H9 (cell line): ENCODE results near the gene TOMT. TPM values are rescaled to one million over a fixed set of nuclear protein-coding genes. Genes with fewer than 3 reads are reported as not detected.
"Not testable (repeated sequence)": the region's sequence is repeated elsewhere in the genome, so short reads cannot be mapped to it uniquely, and the experiment has no call there.

Experiments used
- DNase-seq: peaks from one replicate; pipeline ENCODE4 v3.0.0-alpha.2; 2017
- H2AFZ ChIP-seq: one replicate; pipeline ENCODE4 v1.6.1; 2013; ENCODE audit warnings: mild to moderate bottlenecking, low read length, control low read depth, moderate library complexity
- H2AK5ac ChIP-seq: 2 replicates; pipeline ENCODE4 v1.6.1; 2013; ENCODE audit warnings: low read length, control low read depth, mixed read lengths; ENCODE audit not compliant: insufficient read length
- H2BK120ac ChIP-seq: one replicate; pipeline ENCODE4 v1.6.1; 2013; ENCODE audit warnings: low read depth, mild to moderate bottlenecking, low read length, control low read depth, inconsistent platforms; ENCODE audit not compliant: poor library complexity, severe bottlenecking
- H2BK12ac ChIP-seq: 2 replicates; pipeline ENCODE4 v1.6.1; 2013; ENCODE audit warnings: low read length, control low read depth, mixed read lengths, low read depth; ENCODE audit not compliant: insufficient read length
- H2BK15ac ChIP-seq: 2 replicates; pipeline ENCODE4 v1.6.1; 2013; ENCODE audit warnings: low read depth, low read length, control low read depth
- H2BK20ac ChIP-seq: one replicate; pipeline ENCODE4 v1.6.1; 2013; ENCODE audit warnings: low read depth, mild to moderate bottlenecking, low read length, control low read depth, inconsistent platforms; ENCODE audit not compliant: poor library complexity, severe bottlenecking
- H2BK5ac ChIP-seq: 2 replicates; pipeline ENCODE4 v1.6.1; 2013; ENCODE audit warnings: low read length, control low read depth, mixed read lengths; ENCODE audit not compliant: insufficient read length
- H3K14ac ChIP-seq: 2 replicates; pipeline ENCODE4 v1.6.1; 2013; ENCODE audit warnings: low read length, control low read depth; ENCODE audit not compliant: insufficient read depth
- H3K18ac ChIP-seq: 2 replicates; pipeline ENCODE4 v1.6.1; 2013; ENCODE audit warnings: low read depth, mild to moderate bottlenecking, mixed read lengths, low read length, control low read depth; ENCODE audit not compliant: insufficient read length
- H3K23ac ChIP-seq: 2 replicates; pipeline ENCODE4 v1.6.1; 2013; ENCODE audit warnings: low read length, control low read depth, mixed read lengths, low read depth; ENCODE audit not compliant: insufficient read length
- H3K23me2 ChIP-seq: 2 replicates; pipeline ENCODE4 v1.6.1; 2013; ENCODE audit warnings: low read depth, mild to moderate bottlenecking, mixed read lengths, low read length, control low read depth; ENCODE audit not compliant: insufficient read length, poor library complexity, severe bottlenecking
- H3K27ac ChIP-seq: 2 replicates; pipeline ENCODE4 v1.5.1; 2013; ENCODE audit warnings: low read length, control low read depth, mixed read lengths, low read depth; ENCODE audit not compliant: insufficient read length
- H3K27me3 ChIP-seq: 2 replicates; pipeline ENCODE4 v1.6.1; 2013; ENCODE audit warnings: low read length, control low read depth, inconsistent platforms; ENCODE audit not compliant: insufficient read depth
- H3K4ac ChIP-seq: 2 replicates; pipeline ENCODE4 v1.6.1; 2013; ENCODE audit warnings: low read depth, mild to moderate bottlenecking, control low read depth, inconsistent platforms, low read length, moderate library complexity
- H3K4me1 ChIP-seq: 2 replicates; pipeline ENCODE4 v1.6.1; 2013; ENCODE audit warnings: low read length, control low read depth, inconsistent platforms; ENCODE audit not compliant: insufficient read depth
- H3K4me2 ChIP-seq: 2 replicates; pipeline ENCODE4 v1.6.1; 2013; ENCODE audit warnings: low read length, control low read depth, mixed read lengths; ENCODE audit not compliant: insufficient read length, insufficient read depth
- H3K56ac ChIP-seq: 2 replicates; pipeline ENCODE4 v1.6.1; 2013; ENCODE audit warnings: low read depth, mild to moderate bottlenecking, mixed read lengths, low read length, control low read depth; ENCODE audit not compliant: insufficient read length
- H3K79me1 ChIP-seq: 2 replicates; pipeline ENCODE4 v1.6.1; 2013; ENCODE audit warnings: low read depth, mild to moderate bottlenecking, moderate library complexity, low read length, control low read depth, inconsistent platforms; ENCODE audit not compliant: insufficient read depth, poor library complexity, severe bottlenecking
- H3K79me2 ChIP-seq: 2 replicates; pipeline ENCODE4 v1.6.1; 2013; ENCODE audit warnings: low read length, control low read depth, inconsistent platforms; ENCODE audit not compliant: insufficient read depth
- H3K9ac ChIP-seq: 2 replicates; pipeline ENCODE4 v1.6.1; 2013; ENCODE audit warnings: low read length, control low read depth, mixed read lengths; ENCODE audit not compliant: insufficient read length; ENCODE audit errors: extremely low read depth
- H3K9me3 ChIP-seq: one replicate; pipeline ENCODE4 v1.6.1; 2013; ENCODE audit warnings: low read depth, low read length, inconsistent platforms; ENCODE audit not compliant: control insufficient read depth
- H3T11ph ChIP-seq: one replicate; pipeline ENCODE4 v1.6.1; 2013; ENCODE audit warnings: mild to moderate bottlenecking, low read length, control low read depth, inconsistent platforms
- H4K20me1 ChIP-seq: one replicate; pipeline ENCODE4 v1.6.1; 2013; ENCODE audit not compliant: control insufficient read depth, insufficient read length, insufficient read depth
- H4K5ac ChIP-seq: 2 replicates; pipeline ENCODE4 v1.6.1; 2013; ENCODE audit warnings: low read depth, mild to moderate bottlenecking, mixed read lengths, low read length, control low read depth; ENCODE audit not compliant: insufficient read length
- H4K8ac ChIP-seq: replicated peaks from 2 replicates; pipeline ENCODE4 v1.6.1; 2013; ENCODE audit warnings: low read length, control low read depth, mixed read lengths, low read depth; ENCODE audit not compliant: insufficient read length
- H4K91ac ChIP-seq: 2 replicates; pipeline ENCODE4 v1.6.1; 2013; ENCODE audit warnings: low read depth, mild to moderate bottlenecking, moderate library complexity, mixed read lengths, low read length, control low read depth; ENCODE audit not compliant: insufficient read length
- H3K27ac Mint-ChIP-seq, 3 experiments: 2 replicates in 2 of 3; 3 replicates in 1 of 3; pipeline ENCODE4 v1.8.0; 2020 to 2021; ENCODE audit warnings: mixed read lengths in 3 of 3, mild to moderate bottlenecking in 1 of 3, moderate library complexity in 1 of 3
- H3K27me3 Mint-ChIP-seq: 2 replicates; pipeline ENCODE4 v1.8.0; 2021; ENCODE audit warnings: low read depth, mild to moderate bottlenecking, moderate library complexity, mixed read lengths
- H3K36me3 Mint-ChIP-seq, 3 experiments: 2 replicates in 2 of 3; 3 replicates in 1 of 3; pipeline ENCODE4 v1.8.0; 2020 to 2021; ENCODE audit warnings: low read depth in 3 of 3, mixed read lengths in 3 of 3; ENCODE audit not compliant: insufficient read depth in 1 of 3
- H3K4me1 Mint-ChIP-seq, 2 experiments: 2 replicates each; pipeline ENCODE4 v1.8.0; 2020; ENCODE audit warnings: mixed read lengths in 2 of 2
- H3K4me3 Mint-ChIP-seq, 2 experiments: 2 replicates in 1 of 2; 3 replicates in 1 of 2; pipeline ENCODE4 v1.8.0; 2020 to 2021; ENCODE audit warnings: mild to moderate bottlenecking in 2 of 2, mixed read lengths in 2 of 2, moderate library complexity in 1 of 2
- H3K9me3 Mint-ChIP-seq, 2 experiments: 2 replicates in 1 of 2; 3 replicates in 1 of 2; pipeline ENCODE4 v1.8.0; 2020; ENCODE audit warnings: mild to moderate bottlenecking in 2 of 2, mixed read lengths in 2 of 2, moderate library complexity in 1 of 2
- WGBS: extraction: QIAGEN DNeasy Blood & Tissue Kit; methylation state at CpG from one replicate; pipeline ENCODE4 v1.1.7; 2013; ENCODE audit warnings: missing lambda C conversion rate, low lambda C conversion rate, mixed read lengths; ENCODE audit not compliant: insufficient read length; ENCODE audit errors: extremely low coverage; 5-methylcytosine and 5-hydroxymethylcytosine counted together
- total RNA-seq: library from RNA; stranded (reverse); gene quantifications from 2 replicates; pipeline ENCODE4 v1.2.1, GENCODE V29; 2021
- TF ChIP-seq, protein P1 (sequence below): fragments of 200-600 bp; sonication (generic); conservative IDR thresholded peaks from 3 replicates; pipeline ENCODE4 v1.8.0; 2021; ENCODE audit warnings: antibody characterized with exemption, mild to moderate bottlenecking

Gene TOMT
- total RNA-seq, 1 experiment from 2014 or later: not detected

DNA sequence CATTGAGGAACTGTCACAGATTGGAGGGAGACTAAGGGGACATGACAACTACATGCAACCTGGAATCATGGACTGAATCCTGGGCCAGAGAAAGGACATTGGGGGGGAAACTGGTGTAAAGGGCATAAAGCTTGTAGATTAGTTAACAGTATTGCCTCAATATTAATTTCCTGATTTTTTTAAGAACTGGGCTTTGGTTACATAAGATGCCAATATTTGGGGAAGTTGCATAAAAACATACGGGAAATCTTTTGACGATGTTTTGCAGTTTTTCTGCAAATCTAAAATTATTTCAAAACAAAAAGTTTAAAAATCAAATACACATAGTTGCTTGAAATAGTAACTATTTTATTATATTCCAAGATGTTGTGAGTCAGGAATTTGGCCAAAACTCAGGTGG lies 26.9 kb downstream of the TOMT start:
- Histone ChIP-seq H2BK5ac (no peak overlapping the region), H3K9ac (no peak overlapping the region), H3K27ac (no peak overlapping the region), H2BK12ac (no peak overlapping the region), H3K23me2 (no peaks in the 10 kb centered on the region), H3K4me1 (no peaks in the 10 kb centered on the region), H3K4ac (no peak overlapping the region), H3K79me1 (no peaks in the 10 kb centered on the region), H3T11ph (no peak overlapping the region), H4K5ac (no peak overlapping the region), H3K23ac (no peak overlapping the region), H4K20me1 (no peaks in the 10 kb centered on the region), H3K56ac (no peak overlapping the region), H2BK120ac (no peak overlapping the region), H3K9me3 (peaks cover 10% of the 10 kb centered on the region), H2BK15ac (no peak overlapping the region), H4K91ac (no peak overlapping the region), H2AFZ (no peak overlapping the region), H3K14ac (no peak overlapping the region), H3K4me2 (no peak overlapping the region), H2BK20ac (no peak overlapping the region), H2AK5ac (no peak overlapping the region), H3K27me3 (no peaks in the 10 kb centered on the region), H3K18ac (no peak overlapping the region), H4K8ac (no peak overlapping the region), H3K79me2 (no peaks in the 10 kb centered on the region)
- no peak for DNase-seq
- Mint-ChIP-seq H3K36me3 (peaks cover 8 to 15% (median 8%) of the 10 kb centered on the region in 3 experiments; a peak in 6 of 7 replicates), H3K4me3 (no peak overlapping the region), H3K9me3 (peaks cover 24 to 25% of the 10 kb centered on the region in 2 experiments), H3K27me3 (peaks cover 34% of the 10 kb centered on the region), H3K27ac (no peak overlapping the region), H3K4me1 (no peaks in the 10 kb centered on the region)
- TF ChIP-seq, protein P1, sequence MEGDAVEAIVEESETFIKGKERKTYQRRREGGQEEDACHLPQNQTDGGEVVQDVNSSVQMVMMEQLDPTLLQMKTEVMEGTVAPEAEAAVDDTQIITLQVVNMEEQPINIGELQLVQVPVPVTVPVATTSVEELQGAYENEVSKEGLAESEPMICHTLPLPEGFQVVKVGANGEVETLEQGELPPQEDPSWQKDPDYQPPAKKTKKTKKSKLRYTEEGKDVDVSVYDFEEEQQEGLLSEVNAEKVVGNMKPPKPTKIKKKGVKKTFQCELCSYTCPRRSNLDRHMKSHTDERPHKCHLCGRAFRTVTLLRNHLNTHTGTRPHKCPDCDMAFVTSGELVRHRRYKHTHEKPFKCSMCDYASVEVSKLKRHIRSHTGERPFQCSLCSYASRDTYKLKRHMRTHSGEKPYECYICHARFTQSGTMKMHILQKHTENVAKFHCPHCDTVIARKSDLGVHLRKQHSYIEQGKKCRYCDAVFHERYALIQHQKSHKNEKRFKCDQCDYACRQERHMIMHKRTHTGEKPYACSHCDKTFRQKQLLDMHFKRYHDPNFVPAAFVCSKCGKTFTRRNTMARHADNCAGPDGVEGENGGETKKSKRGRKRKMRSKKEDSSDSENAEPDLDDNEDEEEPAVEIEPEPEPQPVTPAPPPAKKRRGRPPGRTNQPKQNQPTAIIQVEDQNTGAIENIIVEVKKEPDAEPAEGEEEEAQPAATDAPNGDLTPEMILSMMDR: no peak
- no CpG with 5 or more reads among the region's 2 CpGs for WGBS

DNA sequence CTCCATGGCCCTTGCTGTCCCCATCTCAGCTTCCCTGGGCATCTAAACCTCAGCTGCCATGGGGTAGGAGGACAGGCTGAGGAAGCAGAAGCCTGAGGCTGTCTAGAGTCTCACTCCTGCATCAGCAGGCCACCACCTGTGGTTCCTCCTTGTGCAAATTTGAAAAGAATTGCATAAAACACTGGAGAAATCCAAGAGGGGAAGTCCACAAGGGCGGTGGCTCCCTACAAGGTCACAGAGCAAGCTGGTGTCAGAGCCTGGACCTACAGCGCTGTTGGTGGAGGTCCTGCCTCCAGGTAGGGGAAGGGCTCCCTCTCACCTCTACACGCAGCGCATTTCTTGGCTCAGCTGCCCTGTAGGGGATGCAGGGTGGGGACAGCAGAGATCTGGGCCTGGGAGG lies 29.7 kb downstream of the TOMT start, which contains the start of gene FOLR3:
Gene FOLR3 (plus strand): TSS at position 253 of the 400 bp plus-strand sequence. CDS start 228 bp downstream, outside the sequence.
- not testable (repeated sequence) for H4K20me1 ChIP-seq, H3K36me3 Mint-ChIP-seq, H3K56ac ChIP-seq, H4K5ac ChIP-seq, H2BK120ac ChIP-seq, DNase-seq, H4K91ac ChIP-seq, H2AK5ac ChIP-seq, H3K23me2 ChIP-seq, H2BK15ac ChIP-seq, H3K27me3 ChIP-seq, H3K14ac ChIP-seq, H3K4me1 ChIP-seq, H3K9ac ChIP-seq, H3K79me1 ChIP-seq, H3K27ac ChIP-seq, H3K27ac Mint-ChIP-seq, H3K4me1 Mint-ChIP-seq, H2BK20ac ChIP-seq, H3K4ac ChIP-seq, H3T11ph ChIP-seq, H3K4me3 Mint-ChIP-seq, H3K9me3 Mint-ChIP-seq, H3K23ac ChIP-seq, H3K9me3 ChIP-seq, H3K79me2 ChIP-seq, H3K18ac ChIP-seq, H4K8ac ChIP-seq, H3K4me2 ChIP-seq, H2BK5ac ChIP-seq, H2AFZ ChIP-seq, H2BK12ac ChIP-seq
- H3K27me3 Mint-ChIP-seq: peaks cover 26% of the 10 kb centered on the region
- no CpG with 5 or more reads among the region's 4 CpGs for WGBS
